Measurements from ENCODE around the gene NTF3. TPM values are rescaled to one million over a fixed set of nuclear protein-coding genes. Genes with fewer than 3 reads are reported as not detected.

Gene NTF3
- total RNA-seq, 2 experiments from 2014 or later, result not detected

GRCh38 chr12:5460817-5461216 is 28.9 kb downstream of the NTF3 start:
- Mint-ChIP-seq H3K4me1 (ENCODE audit: low read depth) (peaks cover 12% of the 10 kb centered on the region), H3K36me3 (ENCODE audit: low read depth) (no peaks in the 10 kb centered on the region), H3K27ac (no peak overlapping the region), H3K4me3 (no peak overlapping the region), H3K9me3 (no peaks in the 10 kb centered on the region), H3K27me3 (no peaks in the 10 kb centered on the region)
- Histone ChIP-seq H3K27me3 (ENCODE audit: control insufficient read depth in 1 of 2, insufficient read depth in 2 of 2, low read length in 2 of 2) (peaks cover 0 to 4% of the 10 kb centered on the region in 2 experiments), H3K36me3 (ENCODE audit: insufficient read depth, low read length) (no peaks in the 10 kb centered on the region), H3K4me1 (ENCODE audit: insufficient read depth, low read length) (no peaks in the 10 kb centered on the region), H3K4me3 (ENCODE audit: low read length) (no peak overlapping the region), H3K9me3 (ENCODE audit: control insufficient read depth in 1 of 2, insufficient read depth in 1 of 2, low read length in 2 of 2) (peaks cover 0 to 4% of the 10 kb centered on the region in 2 experiments), H3K27ac (ENCODE audit: low read depth in 1 of 2, low read length in 2 of 2) (no peak overlapping the region)
- DNase-seq (no peak), ATAC-seq (ENCODE audit: poor library complexity) (no peak)
- POLR2A ChIA-PET, result no interaction called here
- CTCF ChIA-PET, result no interaction called here
- no peak for TF ChIP-seq CTCF (IDR thresholded peaks at IDR 0.05)
- intact Hi-C loops (cut with DNase I, micrococcal nuclease), result no loop called here

GRCh38 chr12:5461966-5462365 is 30.1 kb downstream of the NTF3 start:
- H3K4me3 ChIP-seq (ENCODE audit: low read length), result no peak overlapping the region
- H3K4me1 Mint-ChIP-seq (ENCODE audit: low read depth), result peaks cover 7% of the 10 kb centered on the region
- TF ChIP-seq CTCF (IDR thresholded peaks at IDR 0.05), result no peak
- CTCF ChIA-PET, result no interaction called here
- H3K36me3 ChIP-seq (ENCODE audit: insufficient read depth, low read length), result no peaks in the 10 kb centered on the region
- H3K27me3 ChIP-seq (ENCODE audit: control insufficient read depth in 1 of 2, insufficient read depth in 2 of 2, low read length in 2 of 2), result peaks cover 0 to 8% of the 10 kb centered on the region in 2 experiments
- ATAC-seq (ENCODE audit: poor library complexity) (no peak), DNase-seq (no peak)
- no peaks in the 10 kb centered on the region for H3K9me3 Mint-ChIP-seq
- H3K27ac ChIP-seq (ENCODE audit: low read depth in 1 of 2, low read length in 2 of 2), result no peak overlapping the region
- H3K4me1 ChIP-seq (ENCODE audit: insufficient read depth, low read length), result no peaks in the 10 kb centered on the region
- H3K27ac Mint-ChIP-seq, result no peak overlapping the region
- POLR2A ChIA-PET, result no interaction called here
- H3K36me3 Mint-ChIP-seq (ENCODE audit: low read depth), result no peaks in the 10 kb centered on the region
- no peaks in the 10 kb centered on the region for H3K9me3 ChIP-seq (ENCODE audit: control insufficient read depth in 1 of 2, insufficient read depth in 1 of 2, low read length in 2 of 2)
- H3K4me3 Mint-ChIP-seq, result no peak overlapping the region
- intact Hi-C loops (cut with DNase I, micrococcal nuclease), result no loop called here
- H3K27me3 Mint-ChIP-seq, result no peaks in the 10 kb centered on the region

GRCh38 chr12:5464096-5464495 is 32.2 kb downstream of the NTF3 start:
- ChIA-PET POLR2A (no interaction called here), CTCF (no interaction called here)
- Histone ChIP-seq H3K4me3 (ENCODE audit: low read length) (no peak overlapping the region), H3K27me3 (ENCODE audit: control insufficient read depth in 1 of 2, insufficient read depth in 2 of 2, low read length in 2 of 2) (peaks cover 0 to 8% of the 10 kb centered on the region in 2 experiments), H3K36me3 (ENCODE audit: insufficient read depth, low read length) (no peaks in the 10 kb centered on the region), H3K4me1 (ENCODE audit: insufficient read depth, low read length) (no peaks in the 10 kb centered on the region), H3K9me3 (ENCODE audit: control insufficient read depth in 1 of 2, insufficient read depth in 1 of 2, low read length in 2 of 2) (no peaks in the 10 kb centered on the region), H3K27ac (ENCODE audit: low read depth in 1 of 2, low read length in 2 of 2) (no peak overlapping the region)
- Mint-ChIP-seq H3K27me3 (peaks cover 9% of the 10 kb centered on the region), H3K9me3 (no peaks in the 10 kb centered on the region), H3K27ac (no peak overlapping the region), H3K4me3 (no peak overlapping the region), H3K4me1 (ENCODE audit: low read depth) (no peaks in the 10 kb centered on the region), H3K36me3 (ENCODE audit: low read depth) (no peaks in the 10 kb centered on the region)
- no peak for TF ChIP-seq CTCF (IDR thresholded peaks at IDR 0.05)
- intact Hi-C loops (cut with DNase I, micrococcal nuclease), result no loop called here
- DNase-seq (no peak), ATAC-seq (ENCODE audit: poor library complexity) (no peak)
